HG03095 (cell line): ENCODE results near the gene CD302.
"Not testable (repeated sequence)": the region's sequence is repeated elsewhere in the genome, so short reads cannot be mapped to it uniquely, and the experiment has no call there.

Experiments
- ATAC-seq: cut with Tn5 transposase; IDR thresholded peaks from one replicate; pipeline ENCODE4 v1.9.1; 2021; ENCODE audit warnings: moderate library complexity; ENCODE audit not compliant: unreplicated experiment

The CD302 gene

DNA sequence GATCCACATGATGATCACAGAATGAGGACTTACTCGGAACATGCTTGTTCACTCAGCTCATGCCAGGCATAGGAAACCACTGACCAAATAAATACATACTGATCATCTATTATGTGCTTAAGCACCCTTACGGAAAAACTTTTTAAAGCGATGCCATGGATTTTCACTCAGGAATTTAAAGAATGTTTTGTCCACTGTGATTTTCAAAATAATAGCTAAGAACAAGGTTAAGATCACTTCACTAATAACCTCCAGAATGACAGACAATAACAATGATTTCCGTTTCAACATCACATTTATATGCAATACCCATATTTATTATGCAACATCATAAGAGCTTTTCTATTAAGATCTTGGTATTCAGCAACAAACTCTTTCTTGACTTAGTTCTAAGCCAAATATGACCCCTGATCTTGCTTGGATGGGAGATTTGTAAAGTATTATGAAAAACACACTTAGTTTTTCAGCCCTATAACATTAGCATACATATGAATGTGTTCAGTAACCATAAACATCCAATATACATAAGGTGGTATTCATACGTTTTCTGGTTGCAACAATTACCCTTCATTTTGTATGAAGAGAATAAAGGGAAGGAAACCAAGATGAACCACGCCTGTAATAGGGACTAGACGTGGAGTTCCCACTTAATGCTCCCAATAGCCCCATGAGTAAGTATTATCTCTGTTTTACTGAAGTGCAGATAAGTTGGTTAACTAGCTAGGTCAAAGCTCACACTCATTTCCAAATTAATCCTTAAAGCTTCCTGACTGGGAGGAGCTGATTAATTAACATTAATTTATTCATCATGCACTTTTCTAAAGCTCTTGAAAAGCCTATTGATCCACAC, 1.9 kb downstream of the CD302 start:
- no peak for ATAC-seq

DNA sequence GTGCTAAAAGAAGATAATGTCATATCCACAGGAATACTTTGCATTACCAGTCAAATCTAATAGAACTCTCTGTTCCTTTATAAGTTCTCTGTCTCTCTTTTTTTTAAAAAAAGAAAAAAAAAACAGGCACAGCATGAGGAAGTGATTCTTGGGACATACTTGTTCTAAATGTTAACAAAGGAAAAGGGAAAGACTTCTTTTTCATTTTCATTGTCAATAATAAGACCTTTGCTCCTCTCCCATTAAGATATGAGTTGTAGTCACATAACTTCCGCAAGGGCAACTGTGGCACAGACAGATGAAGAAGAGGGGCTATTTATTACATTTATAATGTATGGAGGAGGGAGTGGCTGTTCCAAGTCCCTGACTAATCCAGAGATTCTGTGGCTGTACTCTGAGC, 4.7 kb downstream of the CD302 start:
- no peak for ATAC-seq

DNA sequence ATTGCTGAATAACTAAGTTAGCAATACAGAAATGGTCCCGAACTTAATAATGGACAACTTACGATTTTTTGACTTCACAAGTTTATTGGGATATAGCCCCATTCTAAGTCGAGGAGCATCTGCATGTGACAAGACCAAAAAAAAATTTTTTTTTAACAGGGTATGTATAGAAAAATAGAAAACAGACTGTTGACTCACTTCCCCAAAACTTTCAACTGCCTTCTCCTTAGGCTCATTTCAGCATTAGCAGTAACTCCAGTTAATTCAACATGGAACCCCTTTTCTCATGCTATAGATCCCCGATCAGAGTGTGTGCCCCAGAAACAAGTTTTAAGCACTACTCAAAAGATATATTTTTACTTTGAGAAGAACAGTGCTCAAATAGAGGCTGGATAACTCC, 5.4 kb downstream of the CD302 start:
- ATAC-seq: no peak

DNA sequence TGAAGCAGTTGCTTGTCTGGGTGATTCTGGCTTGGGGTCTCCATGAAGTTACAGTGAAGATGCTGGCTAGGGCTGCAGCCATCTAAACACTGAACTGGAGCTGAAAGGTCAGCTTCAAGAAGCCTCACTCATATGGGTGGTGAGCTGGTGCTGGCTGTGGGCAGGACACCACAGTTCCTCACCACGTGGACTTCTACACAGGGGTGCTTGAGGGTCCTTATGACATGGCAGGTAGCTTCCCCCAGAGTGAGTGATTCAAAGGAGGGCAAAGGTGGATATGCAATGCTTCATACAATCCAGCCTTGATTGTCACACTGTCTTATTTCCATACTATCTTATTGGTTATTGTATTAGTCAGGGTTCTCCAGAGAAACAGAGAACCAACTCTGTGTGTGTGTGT, 6.0 kb downstream of the CD302 start:
- ATAC-seq: no peak

DNA sequence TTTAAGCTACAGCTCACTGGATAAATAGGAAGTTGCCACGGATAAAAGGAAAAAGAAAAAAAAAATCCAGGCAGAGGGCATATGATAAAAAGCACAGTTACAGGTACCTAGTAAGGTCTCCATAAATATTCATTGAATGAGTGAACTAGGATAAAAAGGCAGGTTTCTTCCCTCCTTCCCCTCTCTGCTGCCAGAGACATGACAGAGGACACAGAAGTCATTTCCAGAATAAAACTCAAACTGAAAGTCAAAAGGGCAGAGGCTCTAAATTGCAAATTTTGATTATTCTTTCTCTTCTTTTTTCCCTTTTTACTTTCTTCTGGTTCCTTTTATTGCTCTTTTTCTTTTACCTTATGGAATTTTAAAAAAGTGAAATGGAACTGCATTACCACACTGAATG, 7.7 kb downstream of the CD302 start:
- no peak for ATAC-seq

DNA sequence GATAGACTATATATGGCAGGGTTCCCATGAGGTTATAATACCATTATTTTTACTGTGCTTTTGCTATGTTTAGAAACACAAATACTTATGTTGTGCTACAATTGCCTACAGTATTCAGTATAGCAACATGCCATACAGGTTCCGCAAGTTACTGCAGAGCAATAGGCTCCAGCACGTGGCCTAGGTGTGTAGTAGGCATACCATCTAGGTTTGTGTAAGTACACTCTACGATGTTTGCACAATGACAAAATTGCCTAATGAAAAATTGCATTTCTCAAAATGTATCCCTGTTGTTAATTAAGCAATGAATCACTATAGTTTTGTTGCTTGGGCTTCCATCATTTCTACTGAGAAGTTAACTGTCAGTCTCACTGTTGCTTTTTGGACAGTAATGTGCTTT, 9.8 kb downstream of the CD302 start:
- ATAC-seq: no peak

DNA sequence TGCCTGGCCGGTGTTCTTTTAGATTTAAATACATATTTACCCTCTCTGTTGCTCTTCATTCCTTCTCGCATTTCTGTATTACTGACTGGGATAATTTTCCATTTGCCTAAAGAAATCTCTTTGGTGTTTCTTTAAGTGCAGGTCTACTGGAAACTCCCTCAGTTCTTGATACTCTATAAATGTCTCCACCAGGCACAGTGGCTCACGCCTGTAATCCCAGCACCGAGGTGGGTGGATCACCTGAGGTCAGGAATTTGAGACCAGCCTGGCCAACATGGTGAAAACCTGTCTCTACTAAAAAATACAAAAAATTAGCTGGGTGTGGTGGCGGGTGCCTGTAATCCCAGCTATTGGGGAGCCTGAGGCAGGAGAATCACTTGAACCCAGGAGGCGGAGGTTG, 10.4 kb downstream of the CD302 start:
- not testable (repeated sequence) for ATAC-seq

DNA sequence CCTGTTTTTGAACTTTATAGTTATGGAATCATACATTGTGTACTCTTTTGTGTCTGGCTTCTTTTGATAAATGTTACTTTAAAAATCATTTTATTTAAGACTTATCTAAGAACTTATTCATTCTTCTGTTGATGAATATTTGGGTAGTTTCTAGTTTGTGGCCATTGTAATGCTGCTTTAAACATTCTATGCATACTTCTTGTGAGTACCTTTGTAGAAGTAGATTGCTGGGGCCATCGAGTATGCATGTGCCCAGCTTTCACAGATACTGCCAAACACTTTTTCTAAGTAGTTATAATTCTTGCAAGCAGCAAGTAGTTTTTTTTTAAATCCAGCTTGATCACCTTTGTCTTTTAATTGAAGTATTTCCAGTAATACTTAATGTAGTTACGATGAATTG, 11.1 kb downstream of the CD302 start:
- no peak for ATAC-seq

DNA sequence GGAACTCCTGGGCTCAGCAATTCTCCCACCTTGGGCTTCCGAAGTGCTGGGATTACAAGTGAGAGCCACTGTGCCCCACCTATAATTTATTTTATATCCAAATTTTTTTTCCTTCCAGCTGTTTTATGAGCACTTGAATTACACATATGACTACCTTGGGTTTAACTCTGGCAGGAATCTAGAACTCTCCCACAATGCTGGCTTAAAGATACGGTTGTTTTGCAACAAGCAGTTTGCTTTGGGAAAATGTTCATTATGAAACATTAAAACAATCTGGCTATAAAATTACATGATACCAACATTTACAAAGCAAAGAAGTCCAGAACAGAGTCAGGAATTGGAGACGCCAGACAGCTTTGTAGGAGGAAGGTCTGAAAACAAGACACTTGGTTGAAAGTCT, 12.8 kb downstream of the CD302 start:
- ATAC-seq: no peak

DNA sequence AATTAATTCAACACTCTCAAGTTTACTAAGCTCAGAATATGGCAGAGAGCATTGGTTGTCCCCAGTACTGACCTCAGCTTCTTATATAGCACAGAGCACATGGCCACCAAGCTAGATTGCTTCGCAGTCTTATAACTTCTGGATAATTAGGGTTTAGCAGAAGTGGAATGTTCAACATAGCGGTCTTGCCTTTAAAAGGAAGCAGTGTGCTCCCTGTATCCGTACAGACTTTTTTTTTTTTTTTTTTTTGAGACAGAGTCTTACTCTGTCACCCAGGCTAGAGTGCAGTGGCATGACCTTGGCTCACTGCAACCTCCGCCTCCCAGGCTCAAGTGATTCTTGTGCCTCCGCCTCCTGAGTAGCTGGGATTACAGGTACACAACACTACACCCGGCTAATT, 13.3 kb downstream of the CD302 start:
- ATAC-seq: not testable (repeated sequence)

DNA sequence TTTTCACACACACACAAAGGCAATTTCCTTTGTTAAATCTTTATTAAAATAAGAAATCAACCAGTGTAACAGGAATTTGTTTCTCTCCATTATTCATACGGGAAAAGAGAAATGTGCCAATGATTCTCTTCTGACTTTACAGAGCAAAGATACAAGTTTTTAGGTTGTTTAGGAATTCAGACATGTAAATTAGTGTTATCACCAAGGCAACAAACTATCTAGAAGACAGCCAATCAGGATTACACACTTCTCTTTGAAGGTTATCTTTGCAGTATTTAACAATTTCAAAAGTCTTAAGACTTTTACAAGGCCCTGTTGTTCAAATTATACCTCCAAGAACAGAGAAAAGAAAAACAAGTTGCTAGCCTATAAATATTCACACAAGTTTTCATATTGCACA, 14.5 kb downstream of the CD302 start:
- ATAC-seq: no peak

DNA sequence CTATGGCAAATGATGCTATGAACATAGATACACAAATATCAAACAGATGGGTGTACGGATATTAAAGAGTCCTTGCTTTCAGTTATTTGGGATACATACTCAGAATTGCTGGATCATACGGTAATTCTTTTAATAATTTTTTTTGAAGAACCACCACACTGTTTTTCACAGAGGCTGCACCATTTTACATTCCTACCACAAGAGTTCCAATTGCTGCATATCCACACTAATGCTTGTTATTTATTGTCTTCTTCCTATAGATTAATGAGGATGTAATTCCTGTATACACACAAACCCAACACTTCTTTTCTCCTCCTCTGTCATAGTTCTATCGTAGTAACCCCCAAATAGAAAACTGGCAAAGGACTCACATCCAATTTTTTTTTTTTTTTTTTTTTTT, 21.7 kb downstream of the CD302 start:
- no peak for ATAC-seq

DNA sequence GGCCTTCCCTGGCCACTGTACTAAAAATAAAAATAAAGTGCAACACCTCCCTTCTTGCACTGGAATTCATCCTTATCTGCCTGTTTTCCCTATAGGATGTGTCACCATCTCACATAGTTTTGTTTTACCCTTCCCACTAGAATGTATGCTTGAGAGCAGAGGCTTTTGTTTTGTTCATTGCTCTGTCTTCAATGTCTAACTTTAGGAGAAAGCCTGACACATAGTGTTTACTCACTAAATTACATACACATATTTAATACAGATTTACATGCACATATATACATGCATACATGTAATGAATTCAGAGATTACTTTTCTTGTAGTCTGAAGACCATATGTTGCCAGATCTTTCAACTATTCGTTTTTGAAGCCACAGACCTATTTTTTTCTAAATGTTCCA, 23.0 kb downstream of the CD302 start:
- no peak for ATAC-seq

DNA sequence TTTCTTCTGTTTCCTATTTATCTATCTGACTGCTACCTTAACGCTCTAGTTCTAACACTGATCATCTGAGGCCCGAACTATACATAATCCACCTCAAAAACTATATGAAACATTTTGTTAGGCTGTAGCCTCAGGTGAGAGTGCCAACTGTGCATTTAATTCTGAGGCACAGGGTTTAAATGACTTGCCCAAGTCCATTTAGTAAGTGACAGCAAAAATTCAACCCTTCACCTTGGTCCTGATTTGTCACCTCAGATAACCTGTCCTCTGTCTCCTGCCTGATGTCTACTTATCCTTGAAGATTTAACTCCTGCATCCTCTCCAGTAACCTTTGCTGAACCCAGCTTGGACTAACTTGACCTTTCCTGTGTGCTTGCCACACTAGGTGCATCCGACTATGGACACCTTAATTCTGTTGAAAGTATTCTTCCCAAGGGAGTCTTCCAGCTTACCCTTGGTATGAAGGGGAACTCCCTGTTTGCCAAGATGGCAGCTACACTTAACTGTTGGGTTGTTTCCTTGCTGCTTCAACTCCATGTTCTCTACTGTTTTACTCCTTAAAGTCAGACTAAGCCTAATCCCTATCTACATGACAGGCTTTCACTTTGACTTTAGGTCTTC, 23.5 kb downstream of the CD302 start:
- ATAC-seq: no peak

DNA sequence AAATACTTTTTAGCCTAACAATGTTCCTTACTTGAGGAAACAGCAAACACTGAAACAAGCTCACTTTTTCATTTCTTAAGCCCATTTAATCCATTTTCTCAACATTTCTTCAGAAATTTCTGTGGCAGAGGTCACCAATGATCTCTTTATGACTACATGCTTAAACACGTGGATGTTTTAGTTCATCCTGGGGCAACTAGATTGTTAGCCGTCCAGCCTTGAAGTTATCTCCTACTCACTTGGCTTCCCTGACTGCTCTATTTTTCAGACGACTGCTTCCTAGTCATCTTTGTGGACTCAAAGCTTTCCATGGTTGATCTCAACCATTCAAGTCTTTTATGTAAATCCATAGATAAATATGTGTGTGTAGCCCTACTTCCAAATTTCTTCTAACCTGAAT, 24.1 kb downstream of the CD302 start:
- no peak for ATAC-seq

DNA sequence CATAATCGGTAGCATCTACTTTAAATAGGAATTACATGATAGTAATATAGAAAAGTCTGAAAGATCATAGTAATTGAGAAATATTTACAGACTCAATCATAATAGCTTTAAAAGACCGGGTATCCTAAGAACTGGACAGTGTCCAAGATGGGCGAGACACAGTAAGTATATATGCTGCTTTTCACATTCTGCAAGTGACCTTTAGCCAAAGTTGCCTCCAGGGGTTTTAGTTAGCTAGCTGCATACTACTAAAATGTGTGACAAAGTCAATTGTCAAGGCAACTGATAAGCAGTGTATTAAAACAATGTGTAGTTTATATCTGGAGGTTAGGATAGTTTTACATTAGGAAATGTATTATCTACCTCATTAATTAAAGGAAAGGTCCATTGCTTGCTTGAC, 24.6 kb downstream of the CD302 start:
- ATAC-seq: no peak

DNA sequence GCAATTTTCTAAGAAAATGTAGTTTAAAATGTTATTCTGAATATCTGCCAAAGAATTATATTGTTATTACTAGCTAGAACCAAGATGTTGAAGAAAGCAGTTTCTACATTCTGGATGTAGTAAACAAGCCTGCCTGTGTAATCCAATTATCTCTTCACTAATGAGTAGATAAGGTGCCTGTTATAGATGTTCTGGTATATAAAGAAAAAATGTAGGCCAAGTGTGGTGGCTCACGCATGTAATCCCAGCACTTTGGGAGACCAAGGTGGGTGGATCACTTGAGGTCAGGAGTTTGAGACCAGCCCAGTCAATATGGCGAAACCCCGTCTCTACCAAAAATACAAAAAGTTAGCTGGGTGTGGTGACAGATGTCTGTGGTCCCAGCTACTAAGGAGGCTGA, 28.9 kb downstream of the CD302 start:
- no peak for ATAC-seq

DNA sequence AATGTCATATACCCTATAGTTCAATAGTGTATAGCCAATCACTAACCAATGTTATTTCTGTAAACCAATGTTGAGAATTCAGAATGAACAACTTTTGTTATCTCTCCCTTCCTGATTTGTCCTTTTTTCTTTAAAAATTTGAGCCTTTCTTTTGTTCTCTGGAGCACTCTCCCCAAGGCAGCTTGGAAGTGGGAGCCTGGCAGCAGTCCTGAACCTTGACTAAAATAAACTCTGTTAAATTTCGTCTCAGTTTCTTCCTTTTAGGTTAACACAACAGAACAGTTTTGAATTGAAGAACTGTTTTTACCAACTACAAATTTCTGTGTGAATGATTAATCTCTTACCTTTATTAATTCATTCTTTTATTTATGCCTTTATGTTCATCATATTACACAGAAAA, 35.9 kb downstream of the CD302 start:
- no peak for ATAC-seq

DNA sequence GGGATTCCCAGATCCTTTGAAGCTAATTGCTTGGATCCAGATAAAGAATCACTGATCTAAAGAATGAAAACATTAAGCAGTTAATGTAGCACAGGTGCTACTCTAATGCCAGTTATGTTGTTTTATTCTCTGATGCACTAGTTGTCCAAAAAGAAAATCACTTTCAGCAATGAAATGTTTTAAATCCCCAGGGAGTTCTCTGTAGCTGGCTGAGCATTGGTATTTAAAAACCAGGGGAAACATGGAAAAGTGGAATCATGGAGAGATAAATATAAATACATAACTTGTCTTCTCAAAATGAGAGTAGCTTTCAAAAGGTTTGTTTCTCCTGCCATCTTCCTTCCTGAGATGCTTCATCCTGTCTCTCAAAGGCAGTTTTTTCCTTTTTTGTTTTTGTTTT, 37.7 kb downstream of the CD302 start:
- ATAC-seq: no peak

DNA sequence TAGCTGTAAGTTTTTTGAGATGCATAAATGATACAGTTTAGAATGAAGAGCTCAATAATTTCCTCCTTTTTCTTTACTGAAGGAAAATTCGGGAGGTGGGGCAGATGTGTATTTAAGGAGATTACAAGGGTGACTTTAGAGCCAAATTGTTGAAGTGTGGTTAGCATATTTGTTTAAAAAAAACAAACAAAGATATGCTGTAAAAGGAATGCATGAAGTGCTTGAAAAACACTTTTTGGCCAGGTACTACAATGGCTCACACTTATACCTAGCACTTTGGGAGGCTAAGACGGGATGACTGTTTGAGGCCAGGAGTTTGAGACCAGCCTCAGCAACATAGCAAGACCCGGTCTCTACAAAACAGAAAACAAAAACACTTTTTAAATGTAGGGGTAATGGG, 38.4 kb downstream of the CD302 start:
- ATAC-seq: no peak

DNA sequence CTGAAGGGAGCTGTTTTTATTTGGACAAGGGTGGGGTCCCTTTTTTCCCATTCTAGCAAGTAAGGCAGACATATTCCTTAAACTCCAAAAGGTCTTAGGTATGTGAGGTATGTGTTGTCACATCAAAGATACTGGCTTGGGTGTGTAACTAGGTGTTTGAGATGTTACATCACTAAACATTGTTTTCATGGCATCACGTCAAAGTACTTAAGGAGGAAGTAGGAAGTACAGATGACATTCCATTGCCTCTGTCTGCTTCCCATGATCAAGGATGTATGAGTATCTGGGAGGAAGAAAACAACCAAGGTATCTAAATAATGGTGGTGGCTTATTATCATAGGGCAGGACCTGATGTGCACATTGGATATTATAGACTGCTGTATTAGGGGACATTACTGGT, 39.3 kb downstream of the CD302 start:
- ATAC-seq: no peak

DNA sequence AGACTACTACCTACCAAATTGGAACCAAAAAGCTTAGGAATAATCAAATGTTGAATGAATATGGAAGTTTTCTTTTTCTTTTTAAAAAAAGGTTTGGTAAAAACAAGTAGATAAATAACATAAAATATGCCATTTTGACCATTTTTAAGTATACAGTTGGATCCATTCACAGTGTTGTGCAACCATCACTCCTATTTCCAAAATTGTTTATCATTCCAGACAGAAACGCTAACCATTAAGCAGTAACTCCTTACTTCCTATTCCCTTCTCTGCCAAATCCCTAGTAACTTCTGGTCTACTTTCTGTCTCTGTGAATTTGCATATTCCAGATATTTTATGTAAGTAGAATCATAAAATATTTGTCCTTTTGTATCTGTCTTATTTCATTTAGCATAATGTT, 39.8 kb downstream of the CD302 start:
- ATAC-seq: no peak

DNA sequence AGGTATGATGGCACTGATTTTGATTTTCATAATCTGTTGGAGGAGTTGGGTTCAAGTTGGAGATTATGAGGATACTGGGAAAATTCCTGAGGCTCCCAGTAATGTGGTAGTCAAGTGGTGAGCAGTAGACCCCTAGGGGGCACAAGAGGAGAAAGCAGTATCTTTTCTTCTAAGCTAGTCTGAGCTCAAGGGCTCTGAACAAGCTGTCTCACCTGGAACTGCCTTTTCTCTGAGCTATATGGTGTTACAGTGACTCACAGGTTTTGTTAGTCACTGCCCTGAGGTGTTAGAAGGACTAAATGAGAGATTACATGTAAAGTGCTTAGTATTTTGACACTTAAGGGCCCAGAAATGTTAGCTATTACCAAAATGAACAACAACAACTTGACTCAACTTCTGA, 42.2 kb downstream of the CD302 start:
- no peak for ATAC-seq
